HUES64 (cell line): ENCODE measurements around the gene SNX25.

Experiments
- H3K27ac ChIP-seq: 2 replicates; pipeline ENCODE4 v1.7.0; 2013; ENCODE audit warnings: low read depth, low read length, inconsistent platforms
- H3K27me3 ChIP-seq: 2 replicates; pipeline ENCODE4 v1.6.1; 2013; ENCODE audit warnings: mild to moderate bottlenecking, low read length; ENCODE audit not compliant: insufficient read depth
- H3K36me3 ChIP-seq: 2 replicates; pipeline ENCODE4 v1.6.1; 2013; ENCODE audit warnings: mild to moderate bottlenecking, low read length; ENCODE audit not compliant: insufficient read depth
- H3K4me1 ChIP-seq: 2 replicates; pipeline ENCODE4 v1.6.1; 2013; ENCODE audit warnings: mild to moderate bottlenecking, low read length, moderate library complexity; ENCODE audit not compliant: insufficient read depth
- H3K4me3 ChIP-seq: 2 replicates; pipeline ENCODE4 v1.5.1; 2013; ENCODE audit warnings: mild to moderate bottlenecking, low read length, moderate library complexity
- H3K9ac ChIP-seq: 2 replicates; pipeline ENCODE4 v1.6.1; 2013; ENCODE audit warnings: mild to moderate bottlenecking, low read depth, low read length
- H3K9me3 ChIP-seq: 2 replicates; pipeline ENCODE4 v1.6.1; 2013; ENCODE audit warnings: low read depth, low read length; ENCODE audit not compliant: insufficient read depth
- WGBS: fragments of 150-250, 120-280 bp; methylation state at CpG from one replicate; pipeline ENCODE4 v1.1.7; 2013; ENCODE audit warnings: missing lambda C conversion rate; 5-methylcytosine and 5-hydroxymethylcytosine counted together

SNX25 gene

GRCh38 chr4:185269286-185269685 is 59.9 kb downstream of the SNX25 start:
- Histone ChIP-seq H3K4me1 (peaks cover 21% of the 10 kb centered on the region), H3K4me3 (no peak overlapping the region), H3K27me3 (no peaks in the 10 kb centered on the region), H3K36me3 (peaks cover 29% of the 10 kb centered on the region), H3K27ac (no peak overlapping the region), H3K9ac (no peak overlapping the region), H3K9me3 (no peaks in the 10 kb centered on the region)
- WGBS: 87% methylated on average over 4 of the region's 4 CpGs

- no peak overlapping the region for H3K4me3 ChIP-seq
- no peak overlapping the region for H3K9ac ChIP-seq
- no peaks in the 10 kb centered on the region for H3K27me3 ChIP-seq
- 96% methylated on average over 5 of the region's 5 CpGs for WGBS
- peaks cover 21% of the 10 kb centered on the region for H3K4me1 ChIP-seq
- no peak overlapping the region for H3K27ac ChIP-seq
- H3K9me3 ChIP-seq: no peaks in the 10 kb centered on the region
- peaks cover 21% of the 10 kb centered on the region; the same call in 1 of the 2 replicates for H3K36me3 ChIP-seq
Observed at GRCh38 chr4:185270037-185270436, 60.6 kb downstream of the SNX25 start.

- no peak overlapping the region for H3K27ac ChIP-seq
- 96% methylated on average over 6 of the region's 6 CpGs for WGBS
- no peaks in the 10 kb centered on the region for H3K9me3 ChIP-seq
- peaks cover 15% of the 10 kb centered on the region for H3K4me1 ChIP-seq
- no peak overlapping the region for H3K4me3 ChIP-seq
- H3K36me3 ChIP-seq: peaks cover 17% of the 10 kb centered on the region; the same call in 1 of the 2 replicates
- no peak overlapping the region for H3K9ac ChIP-seq
- no peaks in the 10 kb centered on the region for H3K27me3 ChIP-seq
Observed at GRCh38 chr4:185270885-185271284, 61.5 kb downstream of the SNX25 start.

- Histone ChIP-seq H3K9ac (no peak overlapping the region), H3K4me3 (no peak overlapping the region), H3K9me3 (no peaks in the 10 kb centered on the region), H3K27me3 (no peaks in the 10 kb centered on the region), H3K27ac (no peak overlapping the region), H3K36me3 (peaks cover 14% of the 10 kb centered on the region; the same call in 1 of the 2 replicates), H3K4me1 (peaks cover 11% of the 10 kb centered on the region)
- WGBS: 94% methylated on average over 6 of the region's 6 CpGs
Observed at GRCh38 chr4:185272245-185272644, 62.8 kb downstream of the SNX25 start.

- Histone ChIP-seq H3K9ac (no peak overlapping the region), H3K4me3 (no peak overlapping the region), H3K4me1 (peaks cover 11% of the 10 kb centered on the region), H3K27ac (no peak overlapping the region), H3K36me3 (no peaks in the 10 kb centered on the region), H3K27me3 (no peaks in the 10 kb centered on the region), H3K9me3 (no peaks in the 10 kb centered on the region)
Observed at GRCh38 chr4:185275501-185275900, 66.1 kb downstream of the SNX25 start.

GRCh38 chr4:185276036-185276435 is 66.6 kb downstream of the SNX25 start:
- H3K9ac ChIP-seq: no peak overlapping the region
- H3K4me3 ChIP-seq: no peak overlapping the region
- H3K9me3 ChIP-seq: no peaks in the 10 kb centered on the region
- H3K27me3 ChIP-seq: no peaks in the 10 kb centered on the region
- peaks cover 11% of the 10 kb centered on the region for H3K4me1 ChIP-seq
- H3K27ac ChIP-seq: no peak overlapping the region
- H3K36me3 ChIP-seq: no peaks in the 10 kb centered on the region

GRCh38 chr4:185278716-185279115 is 69.3 kb downstream of the SNX25 start:
- 93% methylated on average over 1 of the region's 3 CpGs for WGBS

GRCh38 chr4:185280608-185281007 is 71.2 kb downstream of the SNX25 start:
- no peaks in the 10 kb centered on the region for H3K27me3 ChIP-seq
- no peaks in the 10 kb centered on the region for H3K9me3 ChIP-seq
- H3K36me3 ChIP-seq: no peaks in the 10 kb centered on the region
- 94% methylated on average over 5 of the region's 5 CpGs for WGBS
- H3K4me3 ChIP-seq: no peak overlapping the region
- H3K4me1 ChIP-seq: peaks cover 4% of the 10 kb centered on the region; the same call in 1 of the 2 replicates
- H3K9ac ChIP-seq: no peak overlapping the region
- no peak overlapping the region for H3K27ac ChIP-seq

More at GRCh38 chr4:185278716-185279115, 69.3 kb downstream of the SNX25 start:
- Histone ChIP-seq H3K36me3 (no peaks in the 10 kb centered on the region), H3K27me3 (no peaks in the 10 kb centered on the region), H3K27ac (no peak overlapping the region), H3K9me3 (no peaks in the 10 kb centered on the region), H3K4me1 (peaks cover 4% of the 10 kb centered on the region; the same call in 1 of the 2 replicates), H3K4me3 (no peak overlapping the region), H3K9ac (no peak overlapping the region)

- H3K9me3 ChIP-seq: no peaks in the 10 kb centered on the region
- no peak overlapping the region for H3K9ac ChIP-seq
- no peak overlapping the region for H3K27ac ChIP-seq
- no peaks in the 10 kb centered on the region for H3K36me3 ChIP-seq
- 80% methylated on average over 1 of the region's 1 CpG for WGBS
- H3K27me3 ChIP-seq: no peaks in the 10 kb centered on the region
- H3K4me3 ChIP-seq: no peak overlapping the region
- H3K4me1 ChIP-seq: peaks cover 4% of the 10 kb centered on the region; the same call in 1 of the 2 replicates
Observed at GRCh38 chr4:185282968-185283367, 73.6 kb downstream of the SNX25 start.

GRCh38 chr4:185283723-185284122 is 74.3 kb downstream of the SNX25 start:
- Histone ChIP-seq H3K4me1 (peaks cover 4% of the 10 kb centered on the region; the same call in 1 of the 2 replicates), H3K4me3 (no peak overlapping the region), H3K27ac (no peak overlapping the region), H3K9me3 (no peaks in the 10 kb centered on the region), H3K9ac (no peak overlapping the region), H3K36me3 (no peaks in the 10 kb centered on the region), H3K27me3 (no peaks in the 10 kb centered on the region)

GRCh38 chr4:185285632-185286393 is 76.4 kb downstream of the SNX25 start:
- over 99% methylated on average over 6 of the region's 6 CpGs for WGBS
- Histone ChIP-seq H3K36me3 (peaks cover 12% of the 10 kb centered on the region; the same call in 1 of the 2 replicates), H3K27ac (no peak overlapping the region), H3K4me1 (peaks cover 4% of the 10 kb centered on the region; the same call in 1 of the 2 replicates), H3K9ac (no peak overlapping the region), H3K27me3 (no peaks in the 10 kb centered on the region), H3K9me3 (no peaks in the 10 kb centered on the region), H3K4me3 (no peak overlapping the region)
